ENCODE measurements around the gene CST2.
"Not testable (repeated sequence)": the region's sequence is repeated elsewhere in the genome, so short reads cannot be mapped to it uniquely, and the experiment has no call there.

The CST2 gene

GRCh38 chr20:23810349-23810748 is 16.2 kb downstream of the CST2 start:
- DNase-seq (ENCODE audit: low spot score) = not testable (repeated sequence)

GRCh38 chr20:23800865-23801264 is 25.7 kb downstream of the CST2 start:
- no peak for DNase-seq (ENCODE audit: low spot score)

- DNase-seq (ENCODE audit: low spot score) = not testable (repeated sequence)
Measured at GRCh38 chr20:23799216-23799847, 27.2 kb downstream of the CST2 start.

DNA sequence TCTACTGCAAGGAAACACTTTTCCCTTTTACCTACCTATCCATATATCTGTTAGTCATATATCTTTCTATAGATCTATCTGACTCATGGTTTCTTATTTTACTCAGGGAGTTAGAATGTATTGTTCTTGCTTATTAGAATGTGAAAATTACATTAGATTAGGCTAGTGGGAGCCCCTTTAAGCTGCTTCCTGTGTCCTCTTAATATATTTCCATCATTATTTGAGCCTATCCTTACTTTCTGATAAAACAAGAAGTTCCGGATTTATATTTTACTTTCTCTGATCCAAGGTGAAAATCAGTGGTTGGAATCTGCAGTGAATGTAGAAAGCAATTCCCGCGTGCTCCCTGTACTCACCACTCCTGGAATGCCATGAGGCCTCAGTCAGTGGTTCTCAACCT is 31.0 kb downstream of the CST2 start:
- no peak for DNase-seq (ENCODE audit: low spot score)

GRCh38 chr20:23794841-23795240 is 31.7 kb downstream of the CST2 start:
- DNase-seq (ENCODE audit: low spot score) = no peak

- DNase-seq (ENCODE audit: low spot score) = no peak
Measured at GRCh38 chr20:23794065-23794464, 32.5 kb downstream of the CST2 start.

GRCh38 chr20:23783447-23783846 is 43.1 kb downstream of the CST2 start:
- no peak for DNase-seq (ENCODE audit: low spot score)

GRCh38 chr20:23782366-23782983 is 44.1 kb downstream of the CST2 start:
- peak; percentile 27 for DNase-seq (ENCODE audit: low spot score)

DNA sequence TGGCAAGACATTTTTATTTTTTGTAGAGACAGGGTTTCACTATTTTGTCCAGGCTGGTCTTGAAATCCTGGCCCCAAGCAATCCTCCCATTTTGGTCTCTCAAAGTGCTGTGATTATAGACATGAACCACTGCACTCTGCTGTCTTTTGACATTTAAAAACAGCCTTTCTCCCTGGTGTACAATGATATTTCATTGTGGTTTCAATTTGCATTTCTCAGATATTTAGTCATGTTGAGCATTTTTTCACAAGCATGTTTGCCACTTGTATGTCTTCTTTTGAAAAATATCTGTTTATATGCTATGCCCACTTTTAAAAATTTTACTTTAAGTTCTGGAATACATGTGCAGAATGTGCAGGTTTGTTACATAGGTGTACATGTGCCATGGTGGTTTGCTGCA is 47.9 kb downstream of the CST2 start:
- DNase-seq (ENCODE audit: low spot score) = not testable (repeated sequence)

- not testable (repeated sequence) for DNase-seq (ENCODE audit: low spot score)
Measured at GRCh38 chr20:23777380-23777779, 49.1 kb downstream of the CST2 start.

DNA sequence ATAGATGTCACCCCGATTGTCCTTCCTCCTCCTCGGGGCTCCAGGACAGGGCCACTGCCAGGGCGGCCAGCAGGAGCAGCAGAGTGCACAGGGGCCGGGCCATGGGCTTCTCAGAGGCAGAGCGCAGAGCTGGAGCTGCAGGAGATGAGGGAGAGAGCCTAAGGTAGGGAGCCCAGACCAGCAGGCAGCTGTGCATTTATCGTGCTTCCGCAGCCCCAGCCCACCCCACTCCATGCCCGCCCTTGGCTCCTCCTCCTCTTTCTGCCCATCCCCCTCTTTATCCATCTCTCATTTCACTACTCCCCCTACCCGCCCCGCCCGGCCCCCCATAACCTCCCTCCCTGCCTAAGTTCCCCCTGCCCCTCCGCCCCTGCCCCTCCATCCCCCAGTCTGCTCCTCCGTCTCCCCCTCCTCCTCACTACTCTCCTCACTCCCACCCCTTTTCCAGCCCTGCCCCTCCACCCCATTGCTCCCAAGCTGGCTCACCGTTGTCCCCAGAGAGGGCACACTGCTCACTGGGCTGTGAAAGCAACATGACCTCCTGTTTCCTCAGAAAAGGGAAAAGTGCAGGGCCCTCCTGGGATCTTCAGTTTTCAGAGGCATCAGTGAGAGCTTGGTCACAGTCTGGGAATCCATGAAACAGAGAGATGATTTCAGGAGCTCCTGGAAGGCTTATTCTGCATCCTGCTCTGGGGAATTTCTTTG is 50.3 kb downstream of the CST2 start:
- no peak for DNase-seq (ENCODE audit: low spot score)

DNA sequence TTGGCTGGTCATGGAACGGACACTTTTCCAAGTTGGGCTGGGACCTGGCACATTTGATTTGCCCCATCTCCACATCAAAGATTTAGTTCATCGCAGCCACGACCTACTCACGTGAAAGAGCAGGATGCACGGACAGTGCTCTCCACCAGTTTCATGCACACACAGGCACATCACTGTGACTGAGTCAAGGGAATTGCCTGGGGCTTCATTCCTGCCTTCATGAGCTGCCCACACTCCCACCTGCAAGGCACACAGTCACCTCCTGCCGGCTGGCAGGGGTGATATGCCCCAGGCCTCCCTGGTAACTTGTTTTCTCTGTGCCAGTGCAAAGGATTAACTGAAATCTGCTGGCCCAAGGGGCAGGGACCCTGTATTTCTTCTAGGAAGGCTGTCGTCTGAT is 52.4 kb downstream of the CST2 start:
- no peak for DNase-seq (ENCODE audit: low spot score)

Measured in HuH-7.5 (cell line).